SK-N-MC (cell line): ENCODE results near the gene ZNF786.

Source experiments
- DNase-seq: peaks from one replicate; pipeline ENCODE4 v3.0.0-alpha.2; 2011; ENCODE audit warnings: low read depth, low spot score
- H3K27ac ChIP-seq: fragments of 200-600 bp; sonication (generic); 2 replicates; pipeline ENCODE4 v1.5.1; 2016; ENCODE audit warnings: mixed run types
- H3K36me3 ChIP-seq: fragments of 200-600 bp; sonication (generic); 2 replicates; pipeline ENCODE4 v1.6.1; 2017; ENCODE audit warnings: antibody characterized with exemption, low read length, mixed read lengths; ENCODE audit not compliant: insufficient read depth
- H3K4me3 ChIP-seq: fragments of 200-600 bp; sonication (generic); 2 replicates; pipeline ENCODE4 v1.5.1; 2016
- H3K9ac ChIP-seq: fragments of 200-600 bp; sonication (generic); 2 replicates; pipeline ENCODE4 v1.8.0; 2017; ENCODE audit warnings: mixed run types, mixed read lengths; ENCODE audit not compliant: insufficient read length
- H3K9me3 ChIP-seq: fragments of 200-600 bp; sonication (generic); 2 replicates; pipeline ENCODE4 v1.6.1; 2017; ENCODE audit warnings: low read depth, mild to moderate bottlenecking, antibody characterized with exemption, low read length, moderate library complexity, mixed read lengths
- EZH2 ChIP-seq: fragments of 200-600 bp; sonication (generic); IDR thresholded peaks from one replicate; pipeline ENCODE4 v1.6.1; 2017; ENCODE audit warnings: antibody characterized with exemption
- FOXP2 ChIP-seq: optimal IDR thresholded peaks from 2 replicates; pipeline ENCODE3; 2011; ENCODE audit warnings: mild to moderate bottlenecking, moderate library complexity; ENCODE audit not compliant: insufficient read depth; ENCODE audit errors: extremely low read length, control extremely low read depth
- POLR2AphosphoS5 ChIP-seq: IDR thresholded peaks from 2 replicates; pipeline ENCODE4 v1.6.1; 2012; ENCODE audit warnings: mild to moderate bottlenecking, low read depth, low read length, borderline replicate concordance

The ZNF786 gene

DNA sequence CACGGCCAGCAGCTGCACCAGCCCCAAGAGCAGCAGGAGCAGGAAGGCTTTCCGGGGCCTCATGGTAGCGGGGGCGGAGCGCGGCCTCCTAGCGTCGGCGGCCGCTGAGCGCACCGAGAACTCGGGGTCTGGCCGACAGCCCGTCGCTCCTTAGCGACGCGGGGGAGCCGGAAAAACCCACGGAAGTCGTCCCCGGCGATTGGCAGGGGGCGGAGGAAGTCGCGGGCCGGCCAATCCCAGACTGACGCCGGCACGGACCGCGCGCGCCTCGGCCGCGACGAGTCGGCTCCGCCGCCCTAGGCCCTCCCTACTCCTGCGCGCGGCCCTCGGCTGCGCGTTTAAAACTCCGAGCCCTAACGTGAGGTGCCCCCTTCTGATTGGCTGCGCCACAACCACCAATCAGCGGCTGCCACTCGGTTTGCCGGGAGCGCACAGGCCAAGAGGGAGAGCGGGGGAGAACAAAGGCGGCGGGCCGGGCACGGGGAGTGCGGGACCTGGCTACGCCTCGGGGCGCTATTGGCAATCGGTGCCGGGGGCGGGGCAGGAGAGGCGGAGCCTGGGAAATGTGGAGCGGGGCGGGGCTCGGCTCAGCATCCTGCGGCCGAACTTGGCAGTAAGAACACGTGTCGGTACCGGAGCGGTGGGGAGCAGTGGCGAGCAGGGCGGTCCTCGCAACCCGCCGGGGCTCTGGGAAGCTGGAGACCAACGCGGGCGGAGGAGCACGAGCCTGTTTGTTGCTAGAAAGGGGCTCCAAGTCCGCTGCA is 62.0 kb downstream of the ZNF786 start, which contains the start of gene PDIA4:
Gene PDIA4, minus strand, starts transcription at position 160 of the 764 bp plus-strand sequence. Its CDS starts 97 bp downstream, at position 63.
- Histone ChIP-seq H3K9ac (peak within 1 kb of the TSS; percentile 84), H3K9me3 (no peaks in the 10 kb centered on the region), H3K27ac (peak within 1 kb of the TSS; percentile 66; the same call in 1 of the 2 replicates), H3K4me3 (peak within 1 kb of the TSS; percentile 87), H3K36me3 (peaks cover 7% of the 10 kb centered on the region; the same call in 1 of the 2 replicates)
- DNase-seq = peak; percentile 94
- TF ChIP-seq EZH2 (no peak), FOXP2 (no peak), POLR2AphosphoS5 (peak; percentile 85)

- DNase-seq = no peak
- H3K36me3 ChIP-seq = peaks cover 7% of the 10 kb centered on the region; the same call in 1 of the 2 replicates
- H3K9me3 ChIP-seq = no peaks in the 10 kb centered on the region
- no peak for TF ChIP-seq POLR2AphosphoS5
- no peak for TF ChIP-seq FOXP2
- TF ChIP-seq EZH2 = no peak
- H3K27ac ChIP-seq = peak overlapping the region; percentile 65; the same call in 1 of the 2 replicates
- H3K9ac ChIP-seq = peak overlapping the region; percentile 84
- H3K4me3 ChIP-seq = peak overlapping the region; percentile 87
These were observed 62.7 kb downstream of the ZNF786 start for GRCh38 chr7:149027611-149028345.

- Histone ChIP-seq H3K36me3 (peaks cover 7% of the 10 kb centered on the region; the same call in 1 of the 2 replicates), H3K4me3 (peak overlapping the region; percentile 87), H3K9me3 (no peaks in the 10 kb centered on the region), H3K9ac (peak overlapping the region; percentile 84), H3K27ac (no peak overlapping the region)
- no peak for DNase-seq
- no peak for TF ChIP-seq EZH2
- no peak for TF ChIP-seq POLR2AphosphoS5
- no peak for TF ChIP-seq FOXP2
These were observed 63.5 kb downstream of the ZNF786 start for GRCh38 chr7:149027055-149027454.

- peaks cover 22% of the 10 kb centered on the region for H3K36me3 ChIP-seq
- no peak overlapping the region for H3K4me3 ChIP-seq
- H3K9me3 ChIP-seq = no peaks in the 10 kb centered on the region
- no peak overlapping the region for H3K9ac ChIP-seq
- H3K27ac ChIP-seq = no peak overlapping the region
- DNase-seq = no peak
- TF ChIP-seq POLR2AphosphoS5 (no peak), FOXP2 (no peak), EZH2 (no peak)
These were observed 66.9 kb downstream of the ZNF786 start for GRCh38 chr7:149023662-149024061.

- Histone ChIP-seq H3K9ac (peak overlapping the region; percentile 47), H3K36me3 (peaks cover 26% of the 10 kb centered on the region), H3K4me3 (no peak overlapping the region), H3K9me3 (no peaks in the 10 kb centered on the region), H3K27ac (peak overlapping the region; percentile 54)
- DNase-seq = no peak
- no peak for TF ChIP-seq FOXP2
- TF ChIP-seq POLR2AphosphoS5 = no peak
- no peak for TF ChIP-seq EZH2
These were observed 67.7 kb downstream of the ZNF786 start for GRCh38 chr7:149022756-149023360.

DNA sequence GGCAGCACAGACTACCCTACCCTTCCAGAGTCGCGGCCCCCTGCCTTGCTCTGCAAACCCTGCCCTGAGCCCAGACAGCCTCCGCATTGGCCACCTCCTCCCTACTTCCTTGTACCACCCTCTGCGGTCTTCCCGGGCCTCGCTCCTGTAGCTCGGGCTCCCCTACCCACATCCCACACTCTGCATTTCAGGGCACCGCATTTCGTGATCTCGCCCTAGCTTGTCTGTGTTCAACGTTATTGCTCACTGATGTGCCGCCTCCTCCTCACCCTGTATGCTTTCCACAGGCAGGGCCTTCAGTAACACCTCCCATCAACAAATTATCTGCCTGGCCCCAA is 68.8 kb downstream of the ZNF786 start:
- no peak overlapping the region for H3K27ac ChIP-seq
- H3K9ac ChIP-seq = no peak overlapping the region
- no peak for TF ChIP-seq POLR2AphosphoS5
- TF ChIP-seq FOXP2 = no peak
- no peak for TF ChIP-seq EZH2
- H3K9me3 ChIP-seq = no peaks in the 10 kb centered on the region
- DNase-seq = no peak
- H3K4me3 ChIP-seq = no peak overlapping the region
- H3K36me3 ChIP-seq = peaks cover 30% of the 10 kb centered on the region

DNA sequence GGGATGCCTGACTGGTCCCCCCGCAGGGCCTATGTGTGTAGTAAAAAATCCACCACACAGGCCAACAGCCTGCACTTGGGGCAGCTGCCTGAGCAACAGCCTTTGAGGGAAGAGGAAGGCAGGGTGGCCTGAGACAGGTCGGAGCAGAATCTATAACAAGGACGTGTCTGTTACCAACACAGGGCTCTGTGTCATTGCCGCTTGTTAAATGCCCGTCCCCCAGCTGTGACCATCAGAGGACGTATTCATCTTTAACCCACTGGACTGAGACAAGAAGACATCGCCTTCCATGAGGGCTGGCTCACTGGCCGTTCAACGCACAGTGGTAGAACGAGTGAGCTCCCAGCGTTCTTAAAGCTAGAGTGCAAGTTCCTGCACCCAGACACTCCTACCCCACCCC is 70.0 kb downstream of the ZNF786 start:
- Histone ChIP-seq H3K27ac (no peak overlapping the region), H3K9me3 (no peaks in the 10 kb centered on the region), H3K36me3 (peaks cover 34% of the 10 kb centered on the region), H3K4me3 (no peak overlapping the region), H3K9ac (no peak overlapping the region)
- DNase-seq = no peak
- TF ChIP-seq EZH2 (no peak), FOXP2 (no peak), POLR2AphosphoS5 (no peak)
